PC-9 (cell line): ENCODE results near the gene GPR143. TPM values are rescaled to one million over a fixed set of nuclear protein-coding genes. Genes with fewer than 3 reads are reported as not detected.

ENCODE experiments used
- BruUV-seq: library from RNA; stranded (reverse); fragments of 400-500 nt; replicated peaks from 2 replicates; lab custom pipeline; 2021; lab: Mats Ljungman, UMichigan
- CTCF ChIA-PET: fragments of 300-600 bp; sonication (Branson Sonifier 250); formaldehyde crosslinking; loops from one replicate; lab custom pipeline; 2022; ENCODE audit warnings: antibody characterized with exemption; lab: Charles Lee
- POLR2A ChIA-PET: fragments of 300-600 bp; sonication (Branson Sonifier 250); formaldehyde crosslinking; loops from one replicate; lab custom pipeline; 2022; ENCODE audit warnings: antibody characterized with exemption; ENCODE audit not compliant: unreplicated experiment; lab: Charles Lee
- DNase-seq, 2 experiments: peaks; one replicate each; pipeline versions ENCODE4 v3.0.0 to v3.0.0-alpha.2; 2015 to 2022; ENCODE audit warnings: mixed read lengths in 1 of 2
- H2AFZ ChIP-seq: fragments of 200-600 bp; sonication (generic); 2 replicates; pipeline ENCODE4 v1.8.1; 2017; ENCODE audit warnings: antibody characterized with exemption
- H3F3A ChIP-seq: fragments of 200-600 bp; sonication (generic); 2 replicates; pipeline ENCODE4 v1.8.1; 2017; ENCODE audit warnings: antibody characterized with exemption, mild to moderate bottlenecking, low read depth; ENCODE audit not compliant: insufficient read depth
- H3K27ac ChIP-seq: fragments of 200-600 bp; sonication (generic); 2 replicates; pipeline ENCODE4 v1.6.1; 2016; ENCODE audit warnings: mixed run types
- H3K27me3 ChIP-seq: fragments of 200-600 bp; sonication (generic); 2 replicates; pipeline ENCODE4 v1.6.1; 2016; ENCODE audit warnings: low read depth, mixed run types; ENCODE audit not compliant: insufficient read depth
- H3K36me3 ChIP-seq: fragments of 200-600 bp; sonication (generic); 2 replicates; pipeline ENCODE4 v1.6.1; 2016; ENCODE audit warnings: low read depth, mixed run types
- H3K4me1 ChIP-seq: fragments of 200-600 bp; sonication (generic); replicated peaks from 2 replicates; pipeline ENCODE4 v1.6.1; 2016; ENCODE audit warnings: mixed run types; ENCODE audit not compliant: insufficient read depth
- H3K4me2 ChIP-seq: fragments of 200-600 bp; sonication (generic); 2 replicates; pipeline ENCODE4 v1.6.1; 2017; ENCODE audit warnings: mixed run types
- H3K4me3 ChIP-seq: fragments of 200-600 bp; sonication (generic); 2 replicates; pipeline ENCODE4 v1.6.1; 2016; ENCODE audit warnings: mixed run types
- H3K79me2 ChIP-seq: fragments of 200-600 bp; sonication (generic); 2 replicates; pipeline ENCODE4 v1.6.1; 2017; ENCODE audit warnings: low read depth, mixed run types
- H3K9me2 ChIP-seq: fragments of 200-600 bp; sonication (generic); 2 replicates; pipeline ENCODE4 v1.8.1; 2017; ENCODE audit warnings: mild to moderate bottlenecking; ENCODE audit not compliant: insufficient read depth
- H3K9me3 ChIP-seq: fragments of 200-600 bp; sonication (generic); 2 replicates; pipeline ENCODE4 v1.8.1; 2016; ENCODE audit warnings: low read depth; ENCODE audit not compliant: insufficient read depth
- H4K20me1 ChIP-seq: fragments of 200-600 bp; sonication (generic); 2 replicates; pipeline ENCODE4 v1.8.1; 2017; ENCODE audit not compliant: insufficient read depth
- CTCF ChIP-seq: fragments of 200-600 bp; sonication (generic); conservative IDR thresholded peaks from 2 replicates; pipeline ENCODE4 v1.6.1; 2017; ENCODE audit warnings: mixed run types, antibody characterized with exemption, mild to moderate bottlenecking, moderate library complexity
- EZH2 ChIP-seq: fragments of 200-600 bp; sonication (generic); IDR thresholded peaks from 2 replicates; pipeline ENCODE4 v1.8.0; 2017; ENCODE audit warnings: antibody characterized with exemption, low read depth
- intact Hi-C: fragments of 100-400 bp; cut with micrococcal nuclease; formaldehyde crosslinking; loops from one replicate; pipeline ENCODE4 v1.10.0; 2022; ENCODE audit not compliant: unreplicated experiment
- total RNA-seq: library from RNA; stranded (reverse); gene quantifications from 2 replicates; pipeline ENCODE4 v1.2.3, GENCODE V29; 2021

GPR143 gene
- total RNA-seq, 1 experiment from 2014 or later = not detected

- H3K9me2 ChIP-seq = no peaks in the 10 kb centered on the region
- ChIA-PET POLR2A (no interaction called here), CTCF (no interaction called here)
- H3K79me2 ChIP-seq = no peaks in the 10 kb centered on the region
- intact Hi-C loops = no loop called here
- H3K4me3 ChIP-seq = no peak overlapping the region
- H3F3A ChIP-seq = no peaks in the 10 kb centered on the region
- no peak overlapping the region for H2AFZ ChIP-seq
- DNase-seq = no peak
- no peak for TF ChIP-seq CTCF
- TF ChIP-seq EZH2 = no peak
- H3K4me1 ChIP-seq = no peaks in the 10 kb centered on the region
- no TSS peak for BruUV-seq
- no peaks in the 10 kb centered on the region for H3K9me3 ChIP-seq
- H3K27ac ChIP-seq = no peak overlapping the region
- no peaks in the 10 kb centered on the region for H3K27me3 ChIP-seq
- H4K20me1 ChIP-seq = no peaks in the 10 kb centered on the region
- no peaks in the 10 kb centered on the region for H3K36me3 ChIP-seq
- H3K4me2 ChIP-seq = no peak overlapping the region
Measured at GRCh38 chrX:9676306-9676705, 89.3 kb downstream of the GPR143 start.

Other genes starting within 250 kb of the GPR143 start
- gene SHROOM2, start 20.6 kb upstream of the GPR143 start, total RNA-seq = 0.05 and 0.17 TPM in 2 replicates
- not detected in 2 replicates for gene CLDN34, start 201.5 kb upstream of the GPR143 start, total RNA-seq